ENCODE results near the gene ZBTB7B.
A peak's percentile ranks its signal among the peaks of the same experiment; 100 is the strongest.

Gene ZBTB7B

GRCh38 chr1:155002464-155003226 lies at the start of gene ZBTB7B:
Gene ZBTB7B, plus strand, starts transcription at chr1:155002802. Its CDS starts 11,859 bp downstream, at chr1:155014661.
- DNase-seq (ENCODE audit: insufficient read length, low spot score) (no peak), FAIRE-seq (no peak)

GRCh38 chr1:154953611-154954038 lies 49.0 kb upstream of the ZBTB7B start:
- no peak for DNase-seq (ENCODE audit: insufficient read length, low spot score)
- no peak for FAIRE-seq

GRCh38 chr1:154954541-154954940 lies 48.1 kb upstream of the ZBTB7B start:
- no peak for DNase-seq (ENCODE audit: insufficient read length, low spot score)
- no peak for FAIRE-seq

GRCh38 chr1:154955039-154955717 lies 47.4 kb upstream of the ZBTB7B start:
- peak; percentile 64 for DNase-seq (ENCODE audit: insufficient read length, low spot score)
- FAIRE-seq = peak; percentile 59

- DNase-seq (ENCODE audit: insufficient read length, low spot score) (peak; percentile 94), FAIRE-seq (peak; percentile 96)
Measured at GRCh38 chr1:154955718-154956543, 46.7 kb upstream of the ZBTB7B start, which contains the start of gene PBXIP1. Gene PBXIP1, minus strand, starts transcription at chr1:154956099. Its CDS starts 2,378 bp downstream, at chr1:154953721.

GRCh38 chr1:154956544-154956941 lies 46.1 kb upstream of the ZBTB7B start:
- no peak for FAIRE-seq
- no peak for DNase-seq (ENCODE audit: insufficient read length, low spot score)

GRCh38 chr1:154957091-154957657 lies 45.4 kb upstream of the ZBTB7B start:
- DNase-seq (ENCODE audit: insufficient read length, low spot score) (no peak), FAIRE-seq (no peak)

- no peak for FAIRE-seq
- no peak for DNase-seq (ENCODE audit: insufficient read length, low spot score)
Measured at GRCh38 chr1:154958036-154958435, 44.6 kb upstream of the ZBTB7B start.

GRCh38 chr1:154958681-154959425 lies 43.7 kb upstream of the ZBTB7B start:
- FAIRE-seq = no peak

GRCh38 chr1:154959426-154959780 lies 43.2 kb upstream of the ZBTB7B start:
- FAIRE-seq (no peak), DNase-seq (ENCODE audit: insufficient read length, low spot score) (no peak)

More at GRCh38 chr1:154958681-154959425, 43.7 kb upstream of the ZBTB7B start:
- no peak for DNase-seq (ENCODE audit: insufficient read length, low spot score)

GRCh38 chr1:154960446-154961136 lies 42.0 kb upstream of the ZBTB7B start:
- FAIRE-seq = peak; percentile 42
- DNase-seq (ENCODE audit: insufficient read length, low spot score) = no peak

GRCh38 chr1:154961207-154962155 lies 41.1 kb upstream of the ZBTB7B start, which contains the start of gene PYGO2:
Gene PYGO2, minus strand, starts transcription at chr1:154961782. Its CDS starts 206 bp downstream, at chr1:154961576.
- FAIRE-seq (no peak), DNase-seq (ENCODE audit: insufficient read length, low spot score) (peak; percentile 84)

GRCh38 chr1:154962156-154962749 lies 40.3 kb upstream of the ZBTB7B start:
- FAIRE-seq = no peak

GRCh38 chr1:154962795-154963330 lies 39.7 kb upstream of the ZBTB7B start:
- DNase-seq (ENCODE audit: insufficient read length, low spot score) = no peak
- FAIRE-seq = no peak

More at GRCh38 chr1:154962156-154962749, 40.3 kb upstream of the ZBTB7B start:
- DNase-seq (ENCODE audit: insufficient read length, low spot score) = no peak

- DNase-seq (ENCODE audit: insufficient read length, low spot score) (no peak), FAIRE-seq (no peak)
Measured at GRCh38 chr1:154963643-154964042, 39.0 kb upstream of the ZBTB7B start.

GRCh38 chr1:154964359-154964758 lies 38.2 kb upstream of the ZBTB7B start:
- DNase-seq (ENCODE audit: insufficient read length, low spot score) (no peak), FAIRE-seq (no peak)

GRCh38 chr1:154966111-154966510 lies 36.5 kb upstream of the ZBTB7B start:
- DNase-seq (ENCODE audit: insufficient read length, low spot score) (no peak), FAIRE-seq (no peak)
